HEK293 (cell line): ENCODE data around the gene PPP1R1B.
A peak's percentile ranks its signal among the peaks of the same experiment; 100 is the strongest.

Experiments used
- CTCF ChIA-PET: fragments of 350-600 bp; formaldehyde crosslinking; extraction: SDS; loops from one replicate; lab custom pipeline; 2021; ENCODE audit warnings: antibody characterized with exemption; lab: Yijun Ruan, JAX
- POLR2A ChIA-PET: fragments of 300-600 bp; formaldehyde crosslinking; extraction: SDS; loops from one replicate; lab custom pipeline; 2020; ENCODE audit warnings: antibody characterized with exemption, inconsistent platforms; lab: Yijun Ruan, JAX
- H3K27ac ChIP-seq: fragments of 200-500 bp; sonication (Bioruptor generic); 2 replicates; pipeline ENCODE4 v1.5.1; 2014; ENCODE audit warnings: low read depth, low read length, control low read depth, inconsistent platforms; ENCODE audit errors: extremely low read depth
- H3K36me3 ChIP-seq, 2 experiments: fragments of 200-500 bp in 1 of 2; sonication (Bioruptor generic) in 1 of 2; 1 replicate in 1 of 2; 2 replicates in 1 of 2; pipeline ENCODE4 v1.5.1; 2014 to 2017; ENCODE audit warnings: inconsistent platforms in 2 of 2, low read length in 2 of 2; ENCODE audit not compliant: control insufficient read depth in 2 of 2, insufficient read depth in 1 of 2
- H3K4me1 ChIP-seq: fragments of 200-500 bp; sonication (Bioruptor generic); 2 replicates; pipeline ENCODE4 v1.5.1; 2014; ENCODE audit warnings: mild to moderate bottlenecking, low read length, inconsistent platforms; ENCODE audit not compliant: control insufficient read depth, insufficient read depth
- H3K4me3 ChIP-seq: 2 replicates; pipeline ENCODE4 v1.5.1; 2011; ENCODE audit warnings: low read depth, mild to moderate bottlenecking, control low read depth, low read length, moderate library complexity
- H3K9me3 ChIP-seq: fragments of 200-500 bp; sonication (Bioruptor generic); 2 replicates; pipeline ENCODE4 v1.5.1; 2014; ENCODE audit warnings: low read depth, low read length, inconsistent platforms; ENCODE audit not compliant: control insufficient read depth, insufficient read depth
- ATF2 ChIP-seq: fragments of 450-650 bp; formaldehyde crosslinking; IDR thresholded peaks from 2 replicates; pipeline ENCODE4 v1.5.1; 2016; ENCODE audit warnings: missing biosample characterization, missing genetic modification characterization, low read depth
- HIC1 ChIP-seq: fragments of 450-650 bp; formaldehyde crosslinking; IDR thresholded peaks from 2 replicates; pipeline ENCODE4 v1.5.1; 2016; ENCODE audit warnings: missing biosample characterization, missing genetic modification characterization
- KLF10 ChIP-seq: fragments of 450-650 bp; IDR thresholded peaks from 2 replicates; pipeline ENCODE4 v1.5.1; 2018; ENCODE audit warnings: missing biosample characterization, mild to moderate bottlenecking, missing genetic modification characterization
- PRDM6 ChIP-seq: fragments of 450-650 bp; formaldehyde crosslinking; IDR thresholded peaks from 2 replicates; pipeline ENCODE4 v1.5.1; 2017; ENCODE audit warnings: missing biosample characterization, missing genetic modification characterization
- ZBTB10 ChIP-seq: fragments of 450-650 bp; formaldehyde crosslinking; IDR thresholded peaks from 2 replicates; pipeline ENCODE4 v1.5.1; 2016; ENCODE audit warnings: missing biosample characterization, missing genetic modification characterization
- ZNF132 ChIP-seq: fragments of 450-650 bp; formaldehyde crosslinking; IDR thresholded peaks from 2 replicates; pipeline ENCODE4 v1.5.1; 2017; ENCODE audit warnings: missing biosample characterization, missing genetic modification characterization, borderline replicate concordance
- ZNF248 ChIP-seq: fragments of 450-650 bp; formaldehyde crosslinking; IDR thresholded peaks from 2 replicates; pipeline ENCODE4 v1.5.1; 2017; ENCODE audit warnings: missing biosample characterization, missing genetic modification characterization
- ZNF394 ChIP-seq: fragments of 450-650 bp; formaldehyde crosslinking; IDR thresholded peaks from 2 replicates; pipeline ENCODE4 v1.5.1; 2016; ENCODE audit warnings: missing biosample characterization, missing genetic modification characterization, mild to moderate bottlenecking, moderate library complexity, borderline replicate concordance
- ZNF600 ChIP-seq: fragments of 450-650 bp; formaldehyde crosslinking; IDR thresholded peaks from 2 replicates; pipeline ENCODE4 v1.5.1; 2016; ENCODE audit warnings: missing biosample characterization, missing genetic modification characterization
- ZNF639 ChIP-seq: fragments of 450-650 bp; formaldehyde crosslinking; IDR thresholded peaks from 2 replicates; pipeline ENCODE4 v1.5.1; 2016; ENCODE audit warnings: missing biosample characterization, missing genetic modification characterization
- ZNF830 ChIP-seq: fragments of 450-650 bp; IDR thresholded peaks from 2 replicates; pipeline ENCODE4 v1.5.0; 2018; ENCODE audit warnings: missing biosample characterization, missing genetic modification characterization, low read depth, mild to moderate bottlenecking, moderate library complexity
- ZSCAN16 ChIP-seq: fragments of 450-650 bp; formaldehyde crosslinking; IDR thresholded peaks from 2 replicates; pipeline ENCODE4 v1.5.1; 2016; ENCODE audit warnings: missing biosample characterization, missing genetic modification characterization
- ZSCAN30 ChIP-seq: fragments of 450-650 bp; IDR thresholded peaks from 2 replicates; pipeline ENCODE4 v1.5.1; 2018; ENCODE audit warnings: missing biosample characterization, mild to moderate bottlenecking, missing genetic modification characterization, moderate library complexity

Gene PPP1R1B

GRCh38 chr17:39597372-39598046 lies 29.2 kb upstream of the PPP1R1B start:
- Histone ChIP-seq H3K4me1 (peaks cover 4% of the 10 kb centered on the region; the same call in 1 of the 2 replicates), H3K9me3 (no peaks in the 10 kb centered on the region), H3K36me3 (no peaks in the 10 kb centered on the region), H3K4me3 (no peak overlapping the region), H3K27ac (no peak overlapping the region)
- ChIA-PET CTCF (interaction anchor here (0.9 to 1.9 kb wide), 3 partner anchors 11 to 50 kb away, joined by 3 to 8 read pairs (median 3); no protein-coding TSS in a partner anchor), POLR2A (interaction anchor here (0.6 kb wide), 1 partner anchor 10 kb away, joined by 6 read pairs; no protein-coding TSS in a partner anchor)
- TF ChIP-seq ZNF248 (tag by site-specific recombination): no peak
- no peak for TF ChIP-seq ZBTB10 (tag by site-specific recombination)
- TF ChIP-seq ZNF830 (tag by site-specific recombination): no peak
- TF ChIP-seq ZSCAN30 (tag by site-specific recombination): no peak
- no peak for TF ChIP-seq ATF2 (tag by site-specific recombination)
- no peak for TF ChIP-seq HIC1 (tag by site-specific recombination)

- TF ChIP-seq PRDM6 (tag by site-specific recombination): no peak
- TF ChIP-seq ZSCAN16 (tag by site-specific recombination): no peak
- peak; percentile 46; the same call in 1 of the 2 replicates for TF ChIP-seq ZNF600 (tag by site-specific recombination)
- no peak for TF ChIP-seq ZNF394 (tag by site-specific recombination)
- TF ChIP-seq, all 188 proteins: peak for 1
- CTCF ChIA-PET: interaction anchor here (0.9 to 1.9 kb wide), 6 partner anchors 12 to 133 kb away, joined by 3 to 8 read pairs (median 4); no protein-coding TSS in a partner anchor
- Histone ChIP-seq H3K36me3 (no peaks in the 10 kb centered on the region), H3K4me3 (no peak overlapping the region), H3K9me3 (no peaks in the 10 kb centered on the region), H3K27ac (no peak overlapping the region), H3K4me1 (peaks cover 4% of the 10 kb centered on the region; the same call in 1 of the 2 replicates)
- POLR2A ChIA-PET: interaction anchor here (0.6 kb wide), 1 partner anchor 9 kb away, joined by 6 read pairs; no protein-coding TSS in a partner anchor
Measured at GRCh38 chr17:39598047-39598481, 28.7 kb upstream of the PPP1R1B start.

GRCh38 chr17:39598630-39599003 lies 28.1 kb upstream of the PPP1R1B start:
- Histone ChIP-seq H3K27ac (no peak overlapping the region), H3K36me3 (no peaks in the 10 kb centered on the region), H3K4me1 (peaks cover 4% of the 10 kb centered on the region; the same call in 1 of the 2 replicates), H3K9me3 (no peaks in the 10 kb centered on the region), H3K4me3 (no peak overlapping the region)
- POLR2A ChIA-PET: no interaction called here
- CTCF ChIA-PET: interaction anchor here (0.6 to 1.9 kb wide), 6 partner anchors 23 to 360 kb away, joined by 3 to 8 read pairs (median 4); no protein-coding TSS in a partner anchor
- TF ChIP-seq HIC1 (tag by site-specific recombination) (peak; percentile 86), ZNF132 (no peak), ZNF639 (no peak), KLF10 (tag by site-specific recombination) (no peak)
